ENCODE data around the gene RAB3C.

RAB3C gene

GRCh38 chr5:58885260-58885659 is 302.4 kb downstream of the RAB3C start:
- no peak for DNase-seq (ENCODE audit: low spot score)

- peak; percentile 73 for DNase-seq (ENCODE audit: low spot score)
Measured at GRCh38 chr5:58886315-58887207, 303.7 kb downstream of the RAB3C start.

DNA sequence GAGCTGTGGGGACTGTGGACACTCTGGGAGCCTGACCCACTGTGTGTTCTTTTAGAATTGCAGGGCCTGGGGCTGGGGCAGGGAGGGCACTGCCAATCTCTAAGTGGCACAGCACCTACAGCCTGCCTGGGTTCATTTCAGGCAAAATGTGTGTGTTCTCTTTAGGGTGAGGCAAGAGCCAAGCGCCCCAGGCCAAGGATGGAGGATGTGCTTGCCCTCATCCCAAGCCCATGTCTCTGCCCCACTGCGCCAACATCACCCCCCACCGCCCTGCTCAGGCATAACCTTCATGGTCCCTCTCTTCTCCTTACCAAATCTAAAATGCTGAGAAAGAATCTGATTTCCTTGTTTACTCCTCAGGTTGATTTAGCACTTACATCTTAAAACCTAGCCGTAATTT is 304.4 kb downstream of the RAB3C start:
- DNase-seq (ENCODE audit: low spot score), result no peak

DNA sequence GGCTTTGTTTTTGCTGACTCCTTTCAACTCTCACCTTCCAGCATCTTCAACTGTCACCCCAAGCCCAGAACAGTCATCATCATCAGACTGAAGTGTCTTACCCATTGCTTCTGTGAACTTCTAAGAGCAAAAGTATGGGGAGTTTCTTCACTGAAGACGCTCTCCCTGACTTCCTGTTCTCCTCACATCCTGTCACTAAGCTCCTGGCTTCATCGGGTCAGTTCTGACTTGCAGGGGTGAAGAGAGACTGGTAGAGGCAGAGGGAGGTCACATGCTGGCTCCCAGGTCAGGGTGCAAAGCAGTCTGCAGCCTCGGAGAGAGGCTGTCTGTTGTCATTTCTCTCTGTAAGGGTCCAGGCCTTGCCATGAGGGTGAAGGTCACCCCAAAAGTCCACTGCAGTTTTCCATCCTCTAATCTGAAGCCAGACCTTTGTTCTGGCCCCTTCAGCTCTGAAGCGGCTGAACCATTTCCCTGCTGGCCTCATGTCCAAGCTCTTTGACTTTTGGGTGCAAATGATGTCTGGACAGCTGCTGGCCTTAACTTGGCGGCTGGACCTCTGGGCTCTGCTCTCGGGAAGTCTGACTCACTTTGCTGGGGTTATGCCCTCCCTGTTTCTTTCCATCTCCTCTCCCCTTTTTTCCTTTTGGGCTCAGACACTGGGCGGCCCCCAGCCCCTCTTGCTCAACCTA is 305.0 kb downstream of the RAB3C start:
- DNase-seq (ENCODE audit: low spot score), result no peak

DNA sequence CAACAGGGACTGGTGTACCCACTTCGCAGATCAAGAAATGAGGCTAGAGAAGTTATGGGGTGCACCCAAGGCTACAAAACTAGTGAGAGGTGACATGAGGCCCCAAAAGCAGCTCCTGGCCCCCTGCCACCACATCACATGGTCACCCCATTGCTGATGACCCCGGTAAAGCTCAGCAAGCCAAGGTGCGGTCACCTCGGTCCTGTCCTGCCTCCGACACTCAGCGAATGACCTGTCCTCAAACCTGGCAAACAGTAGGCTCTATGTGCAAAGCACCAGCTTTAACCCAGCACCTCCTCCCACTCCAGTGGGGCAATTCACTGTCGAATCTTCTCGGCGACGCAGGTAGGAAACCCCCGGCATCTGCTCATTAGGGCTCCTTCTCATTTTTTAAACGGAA is 307.4 kb downstream of the RAB3C start:
- no peak for DNase-seq (ENCODE audit: low spot score)

GRCh38 chr5:58890701-58891085 is 307.8 kb downstream of the RAB3C start:
- no peak for DNase-seq (ENCODE audit: low spot score)

GRCh38 chr5:58891086-58891970 is 308.5 kb downstream of the RAB3C start:
- peak; percentile 70 for DNase-seq (ENCODE audit: low spot score)

GRCh38 chr5:58891971-58892343 is 309.1 kb downstream of the RAB3C start:
- no peak for DNase-seq (ENCODE audit: low spot score)

- DNase-seq (ENCODE audit: low spot score), result no peak
Measured at GRCh38 chr5:58893551-58893950, 310.7 kb downstream of the RAB3C start.

DNA sequence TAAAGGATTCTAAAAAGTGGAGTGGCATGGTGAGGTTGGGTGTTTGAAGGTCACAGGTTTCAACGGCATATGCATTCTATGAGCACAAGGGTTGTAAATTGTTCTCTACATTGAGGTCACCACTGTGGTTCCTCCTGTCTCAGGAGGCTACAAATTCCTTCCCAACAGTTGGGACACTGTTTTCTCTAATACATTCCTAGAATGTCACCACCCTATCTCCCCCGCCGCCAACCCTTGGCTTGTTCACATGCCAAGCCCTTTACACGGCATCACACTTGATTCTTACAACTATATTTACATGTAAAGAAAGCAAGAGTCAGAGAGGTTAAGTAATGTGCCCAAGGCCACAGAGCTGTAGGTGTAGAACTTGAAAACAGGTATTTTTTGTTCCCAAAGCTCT is 315.1 kb downstream of the RAB3C start:
- DNase-seq (ENCODE audit: low spot score), result no peak

- DNase-seq (ENCODE audit: low spot score), result no peak
Measured at GRCh38 chr5:58898538-58898937, 315.7 kb downstream of the RAB3C start.

- no peak for DNase-seq (ENCODE audit: low spot score)
Measured at GRCh38 chr5:58901271-58901670, 318.4 kb downstream of the RAB3C start.

DNA sequence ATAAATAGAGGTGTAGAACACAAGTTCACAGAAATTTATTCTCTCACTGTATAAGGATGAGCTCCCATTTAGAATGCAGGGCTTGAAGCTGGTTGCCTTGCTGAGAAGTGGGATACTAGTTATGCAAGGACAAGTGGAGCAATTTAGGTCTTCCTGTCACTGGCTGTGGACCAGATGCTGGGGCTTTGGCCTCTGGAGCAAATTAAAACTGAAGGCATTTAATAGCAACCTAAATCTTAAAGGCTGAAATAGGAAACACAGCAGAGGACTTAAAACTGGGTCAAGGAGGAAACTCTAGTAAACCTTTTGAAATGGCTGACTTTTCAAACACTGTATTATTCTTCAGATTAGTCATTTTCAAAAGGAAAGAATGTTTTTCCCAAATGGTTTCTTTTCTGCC is 319.4 kb downstream of the RAB3C start:
- no peak for DNase-seq (ENCODE audit: low spot score)

DNA sequence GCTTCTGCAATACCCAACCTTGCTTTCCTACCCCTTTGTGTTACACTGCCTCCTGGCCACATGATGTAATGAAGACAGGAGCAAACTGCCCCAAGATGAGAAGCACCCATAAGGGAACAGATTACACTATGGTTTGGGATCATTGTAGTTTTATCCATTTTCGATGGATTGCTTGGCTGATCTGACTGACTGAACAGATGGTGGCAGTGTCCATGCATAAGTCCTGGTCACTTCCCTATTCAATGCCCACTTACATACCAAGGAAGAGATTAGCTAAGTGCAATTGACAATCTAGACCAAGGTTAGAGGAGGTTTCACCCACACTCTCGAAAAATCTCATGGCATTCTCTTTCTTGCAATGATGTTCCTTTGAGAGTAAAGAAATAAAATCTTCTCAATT is 319.9 kb downstream of the RAB3C start:
- no peak for DNase-seq (ENCODE audit: low spot score)

GRCh38 chr5:58904737-58905136 is 321.9 kb downstream of the RAB3C start:
- DNase-seq (ENCODE audit: low spot score), result no peak

GRCh38 chr5:58905944-58906343 is 323.1 kb downstream of the RAB3C start:
- DNase-seq (ENCODE audit: low spot score), result no peak
